DND-41 (cell line): Measurements from ENCODE around the gene CNRIP1.

ENCODE experiments used
- CTCF ChIP-seq: IDR thresholded peaks from 2 replicates; pipeline ENCODE4 v1.5.1; 2012; ENCODE audit warnings: borderline replicate concordance, low read length, moderate library complexity, mild to moderate bottlenecking; ENCODE audit not compliant: poor library complexity, severe bottlenecking; ENCODE audit errors: extremely low read depth
- EZH2 ChIP-seq: IDR thresholded peaks from 3 replicates; pipeline ENCODE4 v1.6.1; 2012; ENCODE audit warnings: borderline replicate concordance, low read depth, mild to moderate bottlenecking, moderate library complexity, low read length, inconsistent platforms; ENCODE audit not compliant: severe bottlenecking

GRCh38 chr2:68250652-68251186 lies 69.0 kb downstream of the CNRIP1 start:
- TF ChIP-seq CTCF (no peak), EZH2 (no peak)
